Measurements from ENCODE around the gene AFMID.

DNA sequence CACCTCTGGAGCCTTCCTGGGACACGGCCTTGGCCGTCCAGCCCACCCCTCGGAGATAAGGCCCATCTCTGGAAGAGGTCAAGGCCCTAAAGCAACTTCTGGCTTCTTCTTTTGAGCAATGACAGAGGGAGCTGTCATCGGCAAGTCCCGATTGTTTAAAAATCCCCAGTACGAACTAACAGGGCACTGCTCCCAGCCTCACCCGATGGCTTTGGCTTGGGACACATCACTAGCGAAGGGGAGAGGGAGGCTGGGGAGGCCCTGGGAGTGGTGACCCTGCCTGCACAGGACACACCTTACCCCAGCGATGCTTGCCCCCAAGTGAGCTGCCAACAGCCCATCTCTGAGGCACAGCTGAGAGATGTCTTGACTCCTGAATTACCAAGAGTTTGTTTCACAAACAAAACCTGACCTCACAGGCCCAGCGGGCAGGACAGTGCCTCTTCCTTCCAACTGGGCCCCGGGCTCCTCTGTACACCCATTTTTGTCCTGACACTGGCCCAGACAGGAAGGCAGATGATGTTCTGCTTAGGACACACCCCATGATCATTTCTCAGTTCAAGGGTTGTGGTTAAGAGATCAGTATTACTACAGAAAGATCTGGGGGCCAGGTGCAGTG lies 14.0 kb upstream of the AFMID start:
- TF ChIP-seq, protein P1, sequence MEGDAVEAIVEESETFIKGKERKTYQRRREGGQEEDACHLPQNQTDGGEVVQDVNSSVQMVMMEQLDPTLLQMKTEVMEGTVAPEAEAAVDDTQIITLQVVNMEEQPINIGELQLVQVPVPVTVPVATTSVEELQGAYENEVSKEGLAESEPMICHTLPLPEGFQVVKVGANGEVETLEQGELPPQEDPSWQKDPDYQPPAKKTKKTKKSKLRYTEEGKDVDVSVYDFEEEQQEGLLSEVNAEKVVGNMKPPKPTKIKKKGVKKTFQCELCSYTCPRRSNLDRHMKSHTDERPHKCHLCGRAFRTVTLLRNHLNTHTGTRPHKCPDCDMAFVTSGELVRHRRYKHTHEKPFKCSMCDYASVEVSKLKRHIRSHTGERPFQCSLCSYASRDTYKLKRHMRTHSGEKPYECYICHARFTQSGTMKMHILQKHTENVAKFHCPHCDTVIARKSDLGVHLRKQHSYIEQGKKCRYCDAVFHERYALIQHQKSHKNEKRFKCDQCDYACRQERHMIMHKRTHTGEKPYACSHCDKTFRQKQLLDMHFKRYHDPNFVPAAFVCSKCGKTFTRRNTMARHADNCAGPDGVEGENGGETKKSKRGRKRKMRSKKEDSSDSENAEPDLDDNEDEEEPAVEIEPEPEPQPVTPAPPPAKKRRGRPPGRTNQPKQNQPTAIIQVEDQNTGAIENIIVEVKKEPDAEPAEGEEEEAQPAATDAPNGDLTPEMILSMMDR (IDR thresholded peaks at IDR 0.05; ENCODE audit: insufficient read depth, low read length, poor library complexity, severe bottlenecking), result no peak
- TF ChIP-seq EZH2phosphoT487 (conservative IDR thresholded peaks at IDR 0.05; ENCODE audit: low read length), result no peak
